HG03095 (cell line): ENCODE results near the gene ALK.

Experiments used
- ATAC-seq: cut with Tn5 transposase; IDR thresholded peaks from one replicate; pipeline ENCODE4 v1.9.1; 2021; ENCODE audit warnings: moderate library complexity; ENCODE audit not compliant: unreplicated experiment

Gene ALK

GRCh38 chr2:29504746-29505145 is 416.6 kb downstream of the ALK start:
- no peak for ATAC-seq

DNA sequence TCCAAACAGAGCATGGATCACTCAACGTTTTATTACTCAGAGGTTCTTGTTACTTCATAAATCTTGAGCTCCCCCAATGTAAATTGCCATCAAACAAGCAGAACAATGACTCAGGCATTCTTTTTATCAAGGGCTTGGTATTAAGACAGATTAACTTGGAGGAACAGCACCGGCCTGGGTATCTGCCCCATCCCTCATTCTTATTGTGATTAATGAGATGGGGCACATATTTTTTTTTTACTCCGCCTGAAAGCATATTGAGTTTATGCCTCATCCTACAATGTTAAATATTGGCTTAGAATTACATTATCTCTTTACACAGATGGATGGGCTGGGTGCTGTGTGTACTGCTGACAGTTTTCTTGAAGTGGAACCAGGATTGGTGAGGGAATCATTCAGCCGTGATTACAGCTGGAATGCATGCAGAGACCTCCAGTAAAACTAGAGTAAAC is 418.9 kb downstream of the ALK start:
- ATAC-seq, result no peak

DNA sequence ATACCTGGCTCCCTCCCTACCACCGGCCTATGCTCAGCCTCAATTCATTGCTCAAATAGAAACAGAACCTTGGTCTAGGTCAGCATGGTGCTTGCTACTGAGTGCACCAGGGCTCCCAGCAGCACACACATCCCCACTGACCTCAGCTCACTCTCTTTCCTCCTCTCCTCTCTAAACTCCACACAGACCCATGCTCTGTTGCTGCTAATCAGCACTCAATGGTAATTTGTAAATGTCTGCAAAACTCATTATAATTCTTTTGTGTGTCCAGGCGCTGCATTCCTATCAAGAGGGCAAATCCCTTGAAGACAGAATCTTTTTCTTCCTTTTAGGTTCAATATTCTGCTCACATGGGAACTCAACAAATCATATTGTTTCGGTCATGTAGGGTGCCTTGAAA is 424.0 kb downstream of the ALK start:
- no peak for ATAC-seq

DNA sequence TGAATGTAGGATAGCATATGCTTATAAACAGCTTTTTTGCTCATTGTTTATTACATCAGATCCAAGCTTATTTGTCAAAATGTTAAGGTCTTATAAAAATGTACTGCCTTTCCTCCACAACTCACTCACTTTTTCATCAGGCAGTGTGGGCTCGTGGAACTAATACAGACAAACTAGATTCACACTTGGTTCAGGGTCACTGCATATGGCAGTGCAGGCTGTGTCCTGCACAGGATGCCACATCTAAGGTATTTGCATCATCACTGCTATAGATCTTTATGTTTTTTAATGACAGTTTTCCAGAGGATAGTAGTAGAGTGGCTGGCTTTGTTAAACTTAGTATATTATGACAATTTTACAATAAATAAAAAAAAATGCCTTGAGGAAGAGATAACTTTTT is 425.2 kb downstream of the ALK start:
- ATAC-seq, result no peak

DNA sequence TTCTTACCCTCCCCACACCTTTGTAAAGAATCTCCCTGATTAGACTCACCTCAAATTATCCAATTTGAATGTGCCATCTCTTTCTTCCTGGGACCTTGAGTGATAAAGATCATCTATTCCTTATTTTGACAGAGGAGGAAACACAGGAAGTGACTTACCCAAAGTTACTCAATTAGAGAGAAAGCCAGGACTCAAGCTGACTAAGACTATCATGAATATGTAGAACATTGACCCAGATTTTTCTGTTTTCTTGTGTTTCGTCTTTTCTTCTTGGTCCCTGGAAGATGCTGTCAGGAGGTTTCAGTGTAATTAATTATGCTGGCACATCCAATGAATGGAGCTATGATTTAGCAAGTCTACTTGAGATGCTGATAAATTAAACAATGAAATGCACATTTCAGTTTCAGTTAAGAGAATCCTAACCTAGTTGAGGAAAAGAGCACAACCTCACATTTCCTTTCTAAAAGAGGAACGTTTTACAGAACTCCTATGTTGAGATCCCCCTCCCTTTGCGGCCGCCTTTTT is 425.8 kb downstream of the ALK start:
- ATAC-seq, result no peak

DNA sequence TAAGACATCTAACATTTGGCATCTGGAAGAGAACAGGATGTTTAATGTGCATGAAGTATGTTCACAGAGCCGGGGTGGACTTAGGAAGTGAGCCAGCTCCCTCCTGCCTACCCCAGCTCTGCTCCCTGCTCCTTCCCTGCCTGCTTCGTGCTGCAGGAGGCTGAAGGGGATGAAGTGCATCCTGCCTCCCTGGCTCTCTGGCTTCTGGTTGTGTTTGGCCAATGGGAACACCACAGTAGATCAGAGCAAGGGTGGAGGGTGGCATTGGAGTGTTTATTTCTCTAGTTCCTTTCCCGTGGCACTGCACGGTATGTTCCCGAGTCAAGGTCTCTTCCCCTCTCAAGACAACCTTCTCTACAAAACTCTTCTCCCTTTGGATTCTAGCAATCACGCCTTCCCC is 426.3 kb downstream of the ALK start:
- no peak for ATAC-seq

DNA sequence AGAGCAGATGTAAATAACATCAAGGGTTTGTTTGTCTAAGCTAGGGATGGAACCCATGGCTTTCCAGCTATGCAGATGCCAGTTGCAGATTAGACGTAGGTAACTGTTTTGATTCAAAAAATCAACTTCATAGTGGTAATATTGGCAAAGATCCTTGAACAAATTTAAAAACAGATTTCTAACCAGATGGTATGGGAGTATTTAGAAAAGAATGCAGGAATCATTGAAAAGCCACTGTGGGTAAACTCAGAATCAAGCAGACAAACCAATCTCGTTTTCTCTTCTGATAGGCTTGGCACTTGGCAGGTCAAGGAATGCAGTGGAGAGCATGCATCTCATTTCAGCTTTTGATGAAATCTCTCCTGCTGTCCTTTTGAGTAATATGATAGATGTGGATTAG is 428.7 kb downstream of the ALK start:
- ATAC-seq, result no peak

DNA sequence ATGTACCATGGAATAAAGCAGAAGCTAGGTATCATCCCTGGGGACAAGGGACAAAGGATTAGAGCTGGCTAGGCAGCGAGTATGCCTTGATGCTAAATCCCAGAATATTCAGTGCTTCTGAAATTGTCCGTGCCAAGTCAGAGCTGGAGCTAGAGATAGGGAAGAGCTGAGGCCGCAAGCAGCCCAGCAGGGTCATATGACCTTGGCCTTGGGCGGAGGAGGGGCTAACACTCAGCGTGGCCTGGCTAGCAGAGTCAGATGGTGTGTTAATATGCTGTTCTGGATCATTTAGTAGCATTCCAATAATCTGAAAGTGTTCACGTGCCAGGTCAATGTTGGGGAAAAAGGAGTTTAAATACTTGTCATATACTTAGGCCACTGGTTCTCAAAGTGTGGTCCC is 431.3 kb downstream of the ALK start:
- ATAC-seq, result no peak

DNA sequence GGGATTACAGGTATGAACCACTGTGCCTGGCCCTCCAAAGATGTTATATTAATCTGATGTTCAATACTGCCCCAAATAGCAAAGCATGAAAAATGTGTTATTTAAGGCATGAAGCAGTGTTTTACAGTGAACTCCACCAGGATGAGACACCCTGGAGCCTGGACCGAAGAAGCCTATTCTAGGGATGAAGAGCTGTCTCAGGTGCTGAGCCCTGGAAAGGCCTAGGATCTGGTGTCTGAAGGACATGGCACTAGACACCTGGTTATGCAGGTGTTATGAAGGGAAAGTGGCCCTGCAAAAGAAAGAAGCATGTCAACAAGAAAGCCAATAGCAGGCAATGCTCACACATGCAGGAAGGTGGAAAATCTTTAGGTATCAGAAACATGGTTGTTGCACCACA is 431.8 kb downstream of the ALK start:
- no peak for ATAC-seq

GRCh38 chr2:29487967-29488555 is 433.3 kb downstream of the ALK start:
- ATAC-seq, result no peak

GRCh38 chr2:29485631-29486030 is 435.8 kb downstream of the ALK start:
- no peak for ATAC-seq

- ATAC-seq, result no peak
Measured at GRCh38 chr2:29485117-29485516, 436.3 kb downstream of the ALK start.

GRCh38 chr2:29482867-29483266 is 438.5 kb downstream of the ALK start:
- no peak for ATAC-seq

GRCh38 chr2:29482348-29482747 is 439.0 kb downstream of the ALK start:
- ATAC-seq, result no peak

DNA sequence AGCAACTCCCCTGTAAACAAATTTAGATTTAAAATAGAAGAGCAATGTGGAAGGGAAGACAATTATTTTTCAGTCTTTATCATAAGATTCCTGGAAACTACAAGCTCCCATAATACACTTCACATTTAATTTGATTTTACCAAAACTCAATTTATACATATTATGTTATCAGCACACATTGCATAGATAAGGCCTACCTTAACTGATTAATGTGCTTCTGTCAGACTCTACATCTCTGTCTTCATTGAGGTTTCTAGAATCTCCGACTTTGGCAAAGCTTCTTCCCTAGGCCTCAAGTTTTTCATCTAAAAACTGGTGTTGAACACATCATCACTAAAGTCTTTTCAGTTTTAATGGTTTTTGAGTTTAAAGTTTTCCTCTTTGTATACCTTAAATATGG is 440.1 kb downstream of the ALK start:
- no peak for ATAC-seq

DNA sequence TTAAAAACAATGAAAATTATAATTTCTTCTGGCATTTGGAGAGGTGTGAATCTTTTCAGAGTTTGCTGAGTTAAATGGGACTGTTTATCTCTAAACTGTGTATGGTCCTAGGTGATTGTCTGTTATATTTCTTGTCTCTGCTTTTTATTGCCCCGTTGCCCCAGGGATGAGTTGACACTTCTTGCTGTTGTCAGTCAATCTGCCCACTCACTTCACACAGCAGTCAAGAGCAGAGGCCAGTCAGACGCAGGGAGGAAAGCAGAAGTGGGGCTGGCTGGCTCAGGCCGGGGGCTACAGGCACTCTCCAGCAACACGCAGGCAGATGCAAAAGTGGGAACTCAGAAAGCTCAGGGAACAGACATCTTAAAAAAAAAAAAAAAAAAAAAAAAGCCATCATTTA is 441.0 kb downstream of the ALK start:
- ATAC-seq, result no peak

GRCh38 chr2:29479401-29479800 is 442.0 kb downstream of the ALK start:
- ATAC-seq, result no peak

- ATAC-seq, result no peak
Measured at GRCh38 chr2:29478641-29479040, 442.7 kb downstream of the ALK start.

DNA sequence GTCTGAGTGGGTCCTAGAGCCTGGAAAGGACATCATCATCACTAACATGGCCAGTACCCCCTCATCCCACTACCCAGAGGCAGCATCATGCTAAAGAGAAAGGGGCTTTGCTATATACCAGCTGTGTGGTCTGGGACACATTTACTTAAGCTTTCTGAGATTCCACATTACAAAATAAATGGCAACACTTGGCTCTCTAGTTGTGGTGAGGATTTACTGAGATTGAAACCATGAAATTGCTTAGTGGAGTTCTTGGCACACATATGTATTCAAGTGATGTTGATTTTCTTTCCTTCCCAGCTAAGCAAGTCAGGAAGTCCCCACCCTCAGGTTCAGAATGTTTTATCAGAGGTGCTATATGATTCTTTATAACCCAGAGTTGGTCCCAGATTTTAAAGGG is 444.2 kb downstream of the ALK start:
- ATAC-seq, result no peak

DNA sequence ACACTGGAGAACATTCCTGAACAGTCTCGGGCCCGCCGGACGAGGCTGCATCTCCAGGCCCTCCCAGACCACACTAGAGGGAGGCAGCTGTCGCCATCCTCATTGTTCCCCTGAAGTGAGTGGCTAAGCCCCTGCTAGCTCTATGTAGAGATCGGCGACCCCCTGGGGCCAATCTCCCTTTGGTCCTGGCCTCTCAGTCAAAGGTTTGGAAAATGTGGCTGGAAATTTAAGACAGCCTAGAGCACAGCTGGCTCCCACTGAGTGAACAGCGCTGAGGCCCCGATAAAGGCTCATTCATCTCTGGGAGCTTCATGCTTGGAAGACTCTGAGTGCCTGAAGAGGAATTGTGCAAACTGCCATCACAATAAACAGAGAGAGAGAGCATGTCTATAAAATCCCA is 445.9 kb downstream of the ALK start:
- no peak for ATAC-seq

- no peak for ATAC-seq
Measured at GRCh38 chr2:29469961-29470360, 451.4 kb downstream of the ALK start.

DNA sequence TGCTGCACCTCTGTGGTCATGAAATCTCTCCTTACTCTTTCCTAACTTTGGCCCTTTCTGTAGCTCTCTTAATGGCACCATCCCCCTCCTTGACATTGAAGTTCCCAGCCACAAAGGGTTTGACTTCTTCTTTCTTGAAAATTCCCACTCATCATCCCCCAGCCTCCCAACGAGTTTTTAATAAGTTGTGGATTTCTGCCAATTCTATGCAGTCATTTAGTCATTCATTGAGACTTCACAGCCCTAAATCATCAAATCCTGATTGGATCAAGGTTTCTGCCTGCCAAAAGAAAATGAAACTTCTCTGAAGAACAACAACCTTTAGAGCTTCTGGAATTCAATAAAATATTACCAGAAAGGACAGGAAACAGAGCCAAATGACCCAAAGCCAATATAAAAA is 451.9 kb downstream of the ALK start:
- no peak for ATAC-seq

DNA sequence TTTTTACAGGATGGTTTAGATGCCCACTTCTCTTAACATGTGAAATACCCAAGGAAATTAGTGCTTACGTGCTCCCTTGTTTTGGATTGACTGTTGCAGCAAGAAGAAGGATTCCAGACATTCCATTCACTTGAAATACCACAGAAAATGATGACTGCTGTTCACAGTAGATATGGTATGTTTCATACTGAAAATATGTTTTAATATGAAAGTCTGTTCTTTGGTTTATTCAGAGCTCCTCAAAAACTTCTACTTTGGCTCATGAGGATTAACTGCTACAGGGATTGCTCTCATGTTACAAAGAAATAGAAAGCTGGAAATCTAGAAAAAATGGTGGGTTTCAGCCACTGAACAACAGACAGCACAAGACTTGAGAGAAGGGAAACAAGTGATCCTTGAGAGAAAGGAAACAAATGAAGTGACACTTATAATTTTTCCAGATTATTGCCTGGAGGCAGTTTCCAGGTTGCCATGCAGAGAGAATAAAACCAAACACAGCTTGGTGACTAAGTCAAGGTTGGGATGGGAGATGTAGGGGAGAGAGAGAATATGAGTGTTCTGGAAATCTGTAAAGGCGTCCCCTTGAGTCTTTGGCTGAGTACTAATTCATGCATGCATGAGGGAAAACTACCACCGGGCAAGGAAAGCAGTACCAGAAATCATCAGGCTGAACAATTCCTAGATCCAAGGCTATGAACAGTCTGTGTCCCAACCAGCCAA is 458.0 kb downstream of the ALK start:
- ATAC-seq, result no peak
